ENCODE data around the gene RAB40B.

DNA sequence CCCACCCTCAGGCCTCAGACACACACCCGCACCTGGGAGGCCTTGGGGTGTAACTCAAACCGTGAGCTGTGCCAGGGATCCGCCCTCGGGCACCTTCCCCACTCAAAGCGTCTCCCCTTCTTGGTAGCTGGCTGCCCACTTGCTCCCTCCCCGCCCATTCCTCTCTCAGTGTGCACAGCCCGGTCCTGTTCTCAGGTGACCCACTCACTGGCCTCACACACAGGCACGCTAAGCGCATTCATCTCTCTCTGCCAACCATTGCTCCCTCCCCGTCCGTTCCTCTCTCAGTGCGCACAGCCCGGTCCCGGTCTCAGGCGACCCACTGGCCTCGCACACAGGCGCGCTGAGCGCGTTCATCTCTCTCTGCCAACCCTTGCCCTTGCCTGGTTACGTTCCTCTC lies 71.1 kb downstream of the RAB40B start:
- TF ChIP-seq TAF1 (IDR thresholded peaks at IDR 0.05; ENCODE audit: low read depth, low read length) (no peak), POLR2AphosphoS5 (IDR thresholded peaks at IDR 0.05; ENCODE audit: low read depth, low read length) (no peak), POLR2A (IDR thresholded peaks at IDR 0.05; ENCODE audit: low read depth, low read length) (no peak), PAX5 (IDR thresholded peaks at IDR 0.05; ENCODE audit: insufficient read depth, low read length, severe bottlenecking) (no peak)

Measured in GM12891 (cell line).